HS-27A (cell line): ENCODE results near the gene IFITM1.
"Not testable (repeated sequence)": the region's sequence is repeated elsewhere in the genome, so short reads cannot be mapped to it uniquely, and the experiment has no call there.

ENCODE experiments used
- DNase-seq: peaks from one replicate; pipeline ENCODE4 v3.0.0-alpha.2; 2012; ENCODE audit warnings: low read depth, missing footprints

The IFITM1 gene

GRCh38 chr11:308740-309665 is 4.8 kb upstream of the IFITM1 start:
- not testable (repeated sequence) for DNase-seq

DNA sequence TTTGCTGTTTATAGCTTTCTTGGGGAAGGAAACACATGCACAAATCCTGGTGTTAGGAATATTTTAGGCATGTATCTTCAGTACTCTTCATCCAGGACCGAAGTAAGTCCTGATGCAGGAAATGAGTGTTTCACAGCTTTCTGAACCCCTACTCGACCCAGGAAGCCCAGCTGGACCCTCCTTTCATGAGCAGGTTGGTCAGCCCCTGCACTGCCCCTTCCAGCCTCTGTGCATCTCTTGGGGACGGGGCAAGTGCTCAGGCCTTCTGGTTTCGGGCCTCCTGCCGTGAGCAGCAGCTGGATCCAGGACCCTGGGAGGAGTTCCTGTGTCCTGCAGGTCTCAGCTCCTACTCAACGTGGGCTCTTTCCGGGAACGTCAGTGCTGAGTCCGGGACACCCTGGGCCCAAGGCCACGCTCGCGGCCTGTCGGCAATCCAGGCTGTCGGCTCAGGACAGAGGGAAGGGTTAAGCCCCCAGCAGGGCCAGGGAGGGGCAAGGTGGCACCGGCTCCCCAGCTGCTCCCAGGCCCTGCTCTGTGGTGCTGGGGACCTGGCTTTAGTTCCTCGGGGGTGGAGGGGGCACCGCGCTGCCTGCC is 3.8 kb upstream of the IFITM1 start:
- not testable (repeated sequence) for DNase-seq

DNA sequence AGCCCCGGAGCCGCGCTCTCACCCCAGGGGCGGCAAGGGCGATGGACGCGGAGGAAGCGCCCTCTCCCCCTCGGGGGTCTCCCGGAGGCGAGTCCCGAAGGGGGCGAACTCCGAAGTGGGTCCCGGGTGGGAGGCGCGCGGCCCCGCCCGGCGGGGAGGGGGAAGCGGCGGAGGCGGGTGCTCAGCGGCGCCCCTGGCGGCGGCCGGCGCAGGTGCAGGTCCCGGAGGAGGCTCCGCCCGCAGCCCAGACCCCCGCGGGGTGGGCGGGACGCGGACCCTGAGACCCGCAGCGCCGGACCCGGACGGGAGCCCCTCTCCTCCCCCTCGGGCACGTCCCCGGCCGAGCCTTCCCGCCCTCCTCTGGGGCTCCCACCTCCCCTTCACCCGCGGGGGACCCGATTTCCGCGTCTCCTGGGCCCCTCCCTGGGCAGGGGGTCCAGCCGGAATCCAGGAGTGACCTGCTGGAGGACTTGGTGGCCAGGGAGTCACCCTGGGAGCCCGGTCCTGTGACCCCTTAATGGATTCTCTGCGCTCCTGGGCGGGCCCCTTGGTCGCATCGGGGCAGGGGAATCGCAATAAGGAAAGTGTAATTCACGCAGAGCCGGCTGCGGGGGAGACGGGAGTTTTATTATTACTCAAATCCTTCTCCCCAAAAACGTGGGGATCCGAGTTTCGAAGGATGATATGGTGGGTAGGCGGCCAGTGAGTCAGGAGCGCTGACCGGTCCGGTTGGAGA is 2.7 kb upstream of the IFITM1 start:
- DNase-seq, result not testable (repeated sequence)

DNA sequence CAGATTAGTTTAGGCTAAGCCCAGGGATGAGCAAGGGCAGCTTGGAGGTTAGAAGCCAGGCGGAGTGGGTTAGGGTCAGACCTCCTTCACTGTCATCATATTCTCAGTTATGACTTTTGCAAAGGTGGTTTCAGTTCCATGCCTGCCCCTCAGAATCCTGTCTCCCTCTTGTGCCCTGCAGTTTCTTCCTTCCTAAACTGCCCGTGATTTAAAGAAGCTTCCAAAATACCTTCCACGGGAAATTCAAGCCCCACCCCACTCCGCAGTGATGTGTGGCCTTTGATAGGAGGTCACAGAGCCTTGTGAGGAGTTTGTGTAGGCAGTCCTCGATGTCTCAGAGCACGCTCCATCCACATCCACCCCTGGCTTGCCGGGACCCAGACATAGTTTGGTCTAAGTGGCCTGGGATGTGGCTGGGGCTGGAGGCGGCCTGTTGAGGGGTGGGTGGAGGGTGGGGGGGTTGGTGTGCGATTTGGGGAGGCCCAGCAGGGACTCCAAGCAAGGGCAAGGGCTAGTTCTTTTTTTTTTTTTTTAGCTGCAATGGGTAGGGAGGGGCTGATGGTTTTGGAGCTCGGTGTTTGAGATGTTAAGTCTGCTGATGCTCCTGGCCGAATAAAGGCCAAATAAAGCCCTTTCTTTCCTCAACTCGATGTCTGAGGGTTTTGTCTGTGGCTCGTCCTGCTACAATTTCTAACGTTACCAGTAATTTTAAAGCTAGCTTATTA is 1.6 kb upstream of the IFITM1 start:
- DNase-seq, result no peak

DNA sequence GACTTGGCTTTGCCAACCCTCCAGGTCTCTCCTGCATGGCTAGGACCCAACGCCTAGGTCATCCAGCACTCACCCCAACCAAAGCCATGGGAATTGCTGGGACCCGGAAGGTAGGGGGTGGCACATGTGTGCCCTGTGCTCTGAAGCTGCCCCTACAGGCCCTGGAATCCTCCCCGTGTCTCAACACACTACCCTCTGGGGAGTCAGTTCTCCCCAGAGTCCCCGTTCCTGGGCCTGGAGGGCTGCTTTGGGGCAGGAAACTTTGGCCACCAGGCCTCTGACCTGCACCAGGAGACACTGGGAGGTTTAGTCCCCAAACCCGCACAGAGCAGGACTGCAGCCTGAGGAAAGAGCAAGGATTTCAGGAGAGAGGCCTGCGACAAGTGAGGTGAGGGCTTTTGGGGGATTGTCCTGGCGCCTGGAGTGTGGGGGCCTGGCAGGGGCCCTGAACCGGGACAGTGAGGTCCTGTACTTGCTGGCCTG is 495 bp upstream of the IFITM1 start:
- DNase-seq, result no peak

GRCh38 chr11:314554-314875 is 675 bp downstream of the IFITM1 start:
- not testable (repeated sequence) for DNase-seq

- DNase-seq, result no peak
Observed at GRCh38 chr11:315051-315481, 1.2 kb downstream of the IFITM1 start.

DNA sequence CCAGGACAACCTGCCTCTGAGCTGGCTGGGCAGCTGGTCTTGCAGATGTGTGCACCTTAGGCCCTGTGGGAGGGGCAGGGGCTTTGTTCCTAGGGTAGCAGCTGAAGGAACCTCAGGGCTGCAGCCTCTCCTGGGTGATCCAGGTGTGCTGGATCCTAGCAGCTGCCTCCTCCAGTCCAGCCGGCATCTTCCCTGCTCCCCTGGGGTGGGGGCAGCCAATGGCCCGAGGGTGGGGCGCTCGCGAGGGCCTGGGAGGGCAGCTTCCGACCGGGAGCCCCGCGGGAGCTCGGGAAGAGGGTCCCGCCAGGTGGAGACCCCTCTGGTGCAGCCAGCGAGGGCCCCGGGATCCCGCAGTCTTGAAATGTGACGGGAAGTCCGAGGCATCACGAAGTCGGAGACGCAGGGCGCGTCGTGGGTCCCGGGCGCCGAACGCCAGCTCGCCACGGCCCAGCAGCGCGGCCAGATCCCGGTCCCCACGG is 1.7 kb downstream of the IFITM1 start:
- DNase-seq, result no peak

- no peak for DNase-seq
Observed at GRCh38 chr11:316031-316701, 2.3 kb downstream of the IFITM1 start.

GRCh38 chr11:316891-317301 is 3.1 kb downstream of the IFITM1 start:
- no peak for DNase-seq

- DNase-seq, result not testable (repeated sequence)
Observed at GRCh38 chr11:317668-318404, 4.0 kb downstream of the IFITM1 start.

DNA sequence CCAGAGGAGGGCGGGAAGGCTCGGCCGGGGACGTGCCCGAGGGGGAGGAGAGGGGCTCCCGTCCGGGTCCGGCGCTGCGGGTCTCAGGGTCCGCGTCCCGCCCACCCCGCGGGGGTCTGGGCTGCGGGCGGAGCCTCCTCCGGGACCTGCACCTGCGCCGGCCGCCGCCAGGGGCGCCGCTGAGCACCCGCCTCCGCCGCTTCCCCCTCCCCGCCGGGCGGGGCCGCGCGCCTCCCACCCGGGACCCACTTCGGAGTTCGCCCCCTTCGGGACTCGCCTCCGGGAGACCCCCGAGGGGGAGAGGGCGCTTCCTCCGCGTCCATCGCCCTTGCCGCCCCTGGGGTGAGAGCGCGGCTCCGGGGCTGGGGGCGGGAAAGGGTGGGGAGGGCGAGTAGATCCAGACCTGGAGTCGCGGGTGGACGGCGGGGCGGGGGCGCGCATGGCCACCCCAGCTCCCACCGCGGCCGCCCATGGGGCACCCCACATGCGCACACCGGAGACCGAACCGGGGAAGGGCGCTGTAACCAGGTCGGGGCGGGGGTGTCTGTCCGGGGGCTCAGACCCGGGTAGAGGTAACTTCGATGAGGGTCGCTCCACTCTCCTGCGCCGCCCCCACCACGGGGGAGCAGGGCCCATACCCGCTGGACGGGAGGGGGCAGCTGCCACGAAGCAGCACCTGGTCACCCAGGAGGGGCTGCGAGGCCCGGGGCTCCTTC is 4.7 kb downstream of the IFITM1 start:
- DNase-seq, result not testable (repeated sequence)

- not testable (repeated sequence) for DNase-seq
Observed at GRCh38 chr11:319121-319887, 5.5 kb downstream of the IFITM1 start.

DNA sequence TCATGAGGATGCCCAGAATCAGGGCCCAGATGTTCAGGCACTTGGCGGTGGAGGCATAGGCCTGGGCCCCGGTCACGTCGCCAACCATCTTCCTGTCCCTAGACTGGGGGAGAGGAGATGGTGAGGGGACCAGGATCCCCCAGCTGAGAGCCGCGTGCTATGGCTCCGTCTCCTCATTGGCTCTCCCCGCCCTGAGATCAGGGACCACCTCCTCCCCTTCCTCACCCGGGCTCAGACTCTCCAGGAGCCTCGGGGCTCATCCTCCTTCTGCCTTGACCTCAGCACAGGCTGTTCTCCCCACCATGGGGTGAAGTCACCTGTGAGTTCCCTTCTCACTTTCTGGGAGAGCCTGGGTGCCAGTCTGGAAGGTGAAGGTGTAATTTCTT is 6.0 kb downstream of the IFITM1 start:
- not testable (repeated sequence) for DNase-seq

GRCh38 chr11:324156-324555 is 10.3 kb downstream of the IFITM1 start:
- DNase-seq, result no peak

DNA sequence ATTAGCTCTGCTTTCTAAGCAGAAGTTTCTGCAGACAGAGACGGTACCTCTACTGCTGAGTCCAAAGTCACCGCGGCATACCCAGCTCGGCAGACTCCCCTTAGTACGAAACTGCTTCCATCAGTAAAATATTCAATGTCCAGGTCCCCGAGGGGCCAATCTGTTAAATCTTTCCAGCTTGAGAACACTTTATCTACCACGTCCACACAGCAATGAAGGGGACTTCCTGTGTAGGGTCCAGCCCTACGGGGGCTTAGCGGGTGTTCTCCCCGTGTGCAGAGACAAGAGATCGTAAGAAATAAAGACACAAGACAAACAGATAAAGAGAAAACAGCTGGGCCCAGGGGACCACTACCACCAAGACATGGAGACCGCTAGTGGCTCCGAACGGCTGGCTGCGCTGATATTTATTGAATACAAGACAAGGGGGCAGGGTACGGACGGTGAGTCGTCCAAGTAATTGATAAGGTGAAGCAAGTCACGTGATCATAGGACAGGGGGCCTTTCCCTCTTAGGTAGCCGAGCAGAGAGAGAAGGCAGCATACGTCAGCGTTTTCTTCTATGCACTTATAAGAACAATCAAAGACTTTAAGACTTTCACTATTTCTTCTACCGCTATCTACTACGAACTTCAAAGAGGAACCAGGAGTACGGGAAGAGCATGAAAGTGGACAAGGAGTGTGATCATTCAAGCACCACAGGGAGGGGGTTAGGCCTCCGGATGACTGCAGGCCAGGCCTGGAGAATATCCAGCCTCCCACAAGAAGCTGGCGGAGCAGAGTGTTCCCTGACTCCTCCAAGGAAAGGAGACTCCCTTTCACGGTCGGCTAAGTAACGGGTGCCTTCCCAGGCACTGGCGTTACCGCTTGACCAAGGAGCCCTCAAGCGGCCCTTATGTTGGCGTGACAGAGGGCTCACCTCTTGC is 11.0 kb downstream of the IFITM1 start:
- not testable (repeated sequence) for DNase-seq

DNA sequence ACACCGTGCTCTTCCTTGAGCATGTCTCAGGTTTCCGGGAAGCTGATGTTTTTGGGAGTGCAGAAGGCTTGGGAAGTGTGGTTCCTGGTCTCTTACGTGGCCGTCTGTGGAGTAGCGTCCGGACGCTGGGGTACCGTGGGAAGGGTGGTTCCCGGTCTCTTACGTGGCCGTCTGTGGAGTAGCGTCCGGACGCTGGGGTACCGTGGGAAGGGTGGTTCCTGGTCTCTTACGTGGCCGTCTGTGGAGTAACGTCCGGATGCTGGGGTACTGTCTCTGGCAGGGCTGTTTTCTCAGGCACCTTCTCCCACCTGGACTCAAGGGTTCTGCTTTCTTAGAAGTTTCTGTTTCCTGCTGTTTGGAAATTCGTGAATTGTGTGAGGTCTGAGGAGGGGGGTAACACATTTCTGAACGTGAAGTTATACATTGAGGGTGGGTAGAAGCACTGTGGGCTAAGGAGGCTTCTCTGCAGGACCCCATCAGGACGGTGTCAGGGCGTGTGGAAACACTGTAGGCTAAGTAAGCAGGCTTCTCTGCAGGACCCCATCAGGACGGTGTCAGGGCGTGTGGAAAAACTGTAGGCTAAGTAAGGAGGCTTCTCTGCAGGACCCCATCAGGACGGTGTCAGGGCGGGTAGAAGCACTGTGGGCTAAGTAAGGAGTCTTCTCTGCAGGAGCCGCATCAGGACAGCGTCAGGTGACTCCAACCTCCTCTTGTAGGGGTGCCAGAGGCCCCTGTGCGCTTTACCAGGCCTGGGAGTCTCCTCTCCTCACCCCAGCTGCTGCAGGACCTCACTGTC is 12.2 kb downstream of the IFITM1 start:
- no peak for DNase-seq
